ENCODE data around the gene DHRS2.
A peak's percentile ranks its signal among the peaks of the same experiment; 100 is the strongest.

DHRS2 gene

DNA sequence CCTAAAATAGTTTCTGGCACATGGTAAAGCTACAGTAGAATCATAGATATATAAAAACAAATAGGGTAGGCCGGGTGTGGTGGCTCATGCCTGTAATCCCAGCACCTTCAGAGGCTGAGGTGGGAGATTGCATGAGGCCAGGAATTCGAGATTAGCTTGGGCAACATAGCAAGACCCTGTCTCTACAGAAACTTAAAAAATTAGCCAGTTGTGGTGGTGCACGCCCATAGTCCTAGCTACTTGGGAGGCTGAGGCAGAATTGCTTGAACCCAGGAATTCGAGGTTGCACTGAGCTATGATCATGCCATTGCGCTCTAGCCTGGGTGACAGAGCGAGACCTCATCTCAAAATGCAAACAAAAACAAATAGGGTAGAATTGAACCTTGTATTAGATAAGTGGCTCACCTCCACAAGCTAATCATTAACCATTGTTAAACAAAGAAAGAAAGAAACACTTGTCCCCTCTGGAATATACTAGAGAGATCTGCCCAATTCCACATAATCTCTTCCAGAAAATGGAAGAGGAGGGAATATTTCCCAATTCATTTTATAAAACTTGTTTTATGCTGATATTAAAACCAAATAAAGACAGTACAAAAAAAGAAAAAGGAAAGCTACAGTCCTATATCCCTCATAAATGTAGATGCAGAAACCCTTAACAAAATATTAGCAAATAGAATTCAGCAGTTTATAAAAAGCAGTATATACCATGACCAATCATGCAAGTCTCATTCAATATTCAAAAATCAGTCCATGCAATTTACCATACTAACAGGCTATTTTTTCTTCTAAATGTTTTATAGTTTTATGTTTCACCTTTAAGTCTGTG is 22.7 kb upstream of the DHRS2 start:
- DNase-seq: no peak

DNA sequence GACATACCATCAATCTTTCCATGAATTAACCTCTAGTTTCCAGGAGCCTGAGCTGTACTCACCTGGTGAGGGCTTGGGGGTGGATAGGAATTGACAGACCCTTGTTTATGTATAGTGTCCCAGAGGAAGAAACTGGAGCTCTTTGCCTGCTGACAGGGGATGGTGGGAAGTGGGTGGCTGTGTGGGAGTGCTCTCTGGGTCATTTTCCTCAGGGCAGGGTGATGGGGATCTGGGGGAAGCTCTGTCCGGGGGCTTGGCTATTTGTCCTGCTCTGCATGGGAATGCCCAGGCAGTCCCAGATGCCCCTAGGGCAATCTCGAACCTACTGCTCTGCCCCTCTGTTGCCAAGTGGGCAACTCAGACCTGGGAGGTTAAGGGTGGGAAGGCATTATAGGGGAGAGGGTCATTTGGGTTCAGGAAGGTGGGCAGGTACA is 21.8 kb upstream of the DHRS2 start:
- no peak for DNase-seq

DNA sequence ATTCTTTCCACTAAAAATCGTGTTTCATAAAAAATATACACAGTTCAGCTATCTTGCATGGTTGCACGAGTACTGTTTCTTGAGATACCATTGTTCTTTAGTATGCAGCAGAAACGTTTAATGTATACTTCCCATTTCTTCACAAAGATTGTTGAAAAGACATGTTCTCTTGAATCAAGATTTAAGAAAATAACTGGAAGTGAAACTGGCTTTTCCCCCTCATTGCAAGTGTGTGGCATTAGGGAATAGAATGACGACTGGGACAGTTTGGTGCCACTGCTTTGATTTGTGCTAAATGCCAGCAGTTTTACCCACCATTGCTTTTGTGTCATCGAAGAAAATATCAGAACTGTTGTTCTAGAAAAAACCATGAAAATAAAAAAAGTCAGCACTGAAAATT is 20.3 kb upstream of the DHRS2 start:
- DNase-seq: no peak

DNA sequence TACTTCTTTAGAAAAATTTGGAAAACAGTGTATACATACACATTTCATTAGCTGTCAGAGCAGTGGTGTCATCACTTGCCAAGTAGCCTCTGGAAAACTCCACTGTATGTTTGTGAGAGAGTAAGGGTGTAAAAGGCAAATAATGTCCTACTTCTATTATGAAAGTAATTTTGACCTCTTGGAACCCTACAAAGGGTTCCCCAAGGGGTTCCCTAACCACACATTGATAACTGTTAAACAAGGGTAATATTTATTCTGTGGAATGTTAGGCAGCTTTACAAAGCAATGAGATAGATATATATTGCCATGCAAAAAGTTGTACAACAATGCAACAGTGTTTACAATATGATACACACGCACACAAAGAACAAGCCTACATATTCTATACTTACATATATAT is 18.6 kb upstream of the DHRS2 start:
- no peak for DNase-seq

DNA sequence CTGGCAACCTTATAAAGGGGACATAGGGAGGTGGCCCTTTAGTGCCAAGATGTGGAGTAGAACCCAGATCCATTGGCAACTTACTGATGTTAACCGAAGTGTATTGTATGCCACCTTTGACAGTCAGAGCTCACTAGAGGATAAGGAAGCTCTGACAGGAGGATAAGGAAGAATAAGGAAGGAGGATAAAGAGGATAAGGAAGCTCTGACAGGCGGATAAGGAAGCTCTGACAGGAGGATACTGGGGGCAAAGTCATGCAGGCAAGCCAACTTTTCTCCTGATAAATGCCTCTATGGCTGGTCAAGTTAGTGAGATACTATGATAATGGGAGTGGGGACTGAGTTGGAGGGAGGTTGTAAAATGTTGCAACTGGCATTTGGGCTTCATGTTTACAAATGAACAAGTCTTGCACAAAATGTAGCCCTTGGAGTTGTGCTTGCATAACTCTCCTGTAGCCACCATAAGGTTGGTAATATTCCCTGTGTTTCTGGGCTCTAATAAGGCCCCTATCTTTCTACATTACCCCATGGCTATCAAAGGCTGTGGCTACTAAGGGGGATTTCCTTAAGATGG is 17.7 kb upstream of the DHRS2 start:
- DNase-seq: no peak

DNA sequence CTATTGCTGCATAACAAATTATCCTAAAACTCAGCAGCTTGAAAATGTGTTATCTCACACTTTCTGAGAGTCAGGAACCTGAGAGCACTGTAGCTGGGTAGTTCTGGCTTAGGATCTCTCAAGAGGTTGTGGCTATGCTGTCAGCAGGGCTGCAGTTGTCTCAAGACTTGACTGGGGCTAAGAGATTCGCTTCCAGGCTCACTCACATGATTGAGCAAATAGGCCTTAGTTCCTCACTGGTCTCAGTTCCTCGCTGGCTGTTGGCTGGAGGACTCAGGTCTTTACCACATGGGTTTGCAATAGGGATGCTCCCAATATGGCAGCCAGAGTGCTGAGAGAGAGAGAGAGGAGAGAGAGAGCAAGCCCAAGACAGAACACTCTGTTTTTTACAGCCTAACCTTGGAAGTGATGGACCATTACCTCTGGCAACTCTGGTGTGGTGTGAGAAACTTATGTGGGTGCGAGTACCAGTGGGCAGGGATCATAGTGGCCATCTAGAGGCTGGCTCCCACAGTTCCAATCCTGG is 15.9 kb upstream of the DHRS2 start:
- DNase-seq: no peak

DNA sequence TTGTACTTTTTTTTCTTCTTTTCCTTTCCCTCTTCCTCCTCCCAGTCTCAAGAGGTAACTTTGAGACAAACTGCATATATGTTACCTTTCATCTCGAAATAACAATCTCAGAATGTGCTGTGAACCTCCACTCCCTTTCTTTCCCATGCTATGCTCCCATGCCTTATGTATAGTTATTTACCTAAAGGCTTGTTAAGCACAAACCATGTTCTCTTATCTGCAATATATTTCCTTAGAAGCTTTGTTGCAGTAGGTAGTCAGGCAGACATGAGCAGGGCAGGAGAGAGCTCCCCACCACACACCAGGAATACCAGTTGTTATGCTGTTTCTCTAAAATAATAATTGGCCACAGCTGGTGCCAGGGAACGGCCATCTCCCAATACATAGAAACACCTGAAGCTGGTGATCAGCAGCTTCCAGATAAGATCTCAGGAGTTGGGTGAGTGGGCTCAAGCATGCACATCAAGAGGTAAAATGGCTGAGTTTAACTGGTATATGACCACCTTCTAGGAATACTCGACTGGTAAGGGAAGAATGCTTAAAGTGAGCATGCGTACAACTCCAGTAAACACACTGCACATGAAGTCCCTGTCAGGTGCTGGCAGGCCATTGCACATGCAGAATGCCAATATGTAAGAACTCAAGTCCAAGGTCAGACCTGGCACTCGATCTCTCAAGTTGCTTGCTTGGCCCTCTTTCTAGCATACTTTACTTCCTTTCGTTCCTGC is 14.8 kb upstream of the DHRS2 start:
- no peak for DNase-seq

DNA sequence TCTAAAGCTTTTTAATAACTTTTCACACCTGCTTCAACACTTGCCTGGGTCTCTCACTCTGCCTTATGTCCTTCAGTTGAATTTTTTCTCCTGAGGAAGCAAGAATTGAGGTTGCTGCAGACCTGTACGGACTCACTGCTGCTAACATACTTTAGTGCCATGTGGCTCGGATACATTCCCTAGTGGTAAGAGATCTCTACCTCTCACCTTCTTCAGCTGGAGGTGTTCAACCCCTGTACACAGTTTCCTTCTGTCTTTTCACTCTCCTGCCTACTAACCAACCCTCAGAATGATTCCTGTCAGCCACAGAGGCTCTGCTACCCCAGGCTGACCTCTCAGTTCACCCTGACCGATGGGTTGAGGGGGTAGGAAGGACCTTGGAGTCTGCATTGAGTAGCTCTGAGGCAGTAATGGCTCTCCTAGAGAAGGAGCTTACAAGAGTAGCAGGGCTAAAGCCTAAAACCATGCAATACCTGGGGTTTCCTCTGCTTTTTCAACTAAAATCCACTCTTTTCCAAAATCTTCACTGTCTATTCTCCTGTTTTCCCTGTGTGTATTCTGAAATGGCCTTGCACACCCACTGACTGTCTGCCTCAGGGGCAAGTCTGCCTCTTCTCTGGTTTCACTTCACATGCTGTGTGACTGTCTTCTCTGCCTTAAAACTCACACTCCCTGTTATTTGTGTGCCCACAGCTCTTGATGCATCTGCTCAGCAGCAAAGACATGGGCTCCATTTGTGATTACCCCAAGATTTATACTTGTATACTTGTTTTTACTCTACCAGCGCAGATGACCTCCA is 14.0 kb upstream of the DHRS2 start:
- DNase-seq: no peak

DNA sequence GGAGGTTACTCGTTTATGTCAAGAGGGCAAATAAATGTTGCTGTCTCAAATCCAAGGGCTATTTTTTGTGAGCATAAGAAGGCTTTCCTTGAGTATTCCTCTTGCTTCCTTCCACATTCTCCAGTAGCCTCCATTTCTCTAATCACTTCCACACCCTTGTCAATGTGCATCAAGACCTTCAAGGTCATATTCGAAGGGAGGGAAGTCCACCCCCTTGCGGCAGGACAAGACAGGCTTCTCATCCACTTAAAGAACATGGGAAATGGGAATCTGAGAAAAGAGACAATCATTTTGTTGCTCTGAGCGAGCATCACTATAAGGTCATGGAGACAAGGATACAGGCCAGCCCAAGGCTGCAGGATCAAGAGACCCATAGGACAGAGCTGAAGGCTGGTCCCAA is 13.2 kb upstream of the DHRS2 start:
- no peak for DNase-seq

DNA sequence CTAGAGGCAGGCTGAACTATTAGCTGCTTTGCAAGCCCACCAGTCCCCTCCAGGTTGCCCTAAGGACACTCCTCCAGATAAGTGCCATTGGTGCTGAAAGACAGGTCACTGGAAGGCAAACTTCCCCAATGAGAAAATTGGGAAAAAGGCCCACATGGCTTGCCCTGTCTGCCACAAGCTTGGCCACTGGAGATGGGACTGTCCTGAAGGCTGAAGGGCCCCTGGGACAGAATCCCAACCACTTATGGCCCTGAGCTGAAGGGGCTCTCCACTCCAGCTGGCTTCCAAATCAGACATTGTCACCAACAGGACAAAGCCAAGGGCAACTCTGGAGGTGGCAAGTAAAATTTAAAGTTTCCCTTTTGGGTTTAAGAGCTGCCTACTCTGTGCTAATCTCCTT is 12.2 kb upstream of the DHRS2 start:
- no peak for DNase-seq

DNA sequence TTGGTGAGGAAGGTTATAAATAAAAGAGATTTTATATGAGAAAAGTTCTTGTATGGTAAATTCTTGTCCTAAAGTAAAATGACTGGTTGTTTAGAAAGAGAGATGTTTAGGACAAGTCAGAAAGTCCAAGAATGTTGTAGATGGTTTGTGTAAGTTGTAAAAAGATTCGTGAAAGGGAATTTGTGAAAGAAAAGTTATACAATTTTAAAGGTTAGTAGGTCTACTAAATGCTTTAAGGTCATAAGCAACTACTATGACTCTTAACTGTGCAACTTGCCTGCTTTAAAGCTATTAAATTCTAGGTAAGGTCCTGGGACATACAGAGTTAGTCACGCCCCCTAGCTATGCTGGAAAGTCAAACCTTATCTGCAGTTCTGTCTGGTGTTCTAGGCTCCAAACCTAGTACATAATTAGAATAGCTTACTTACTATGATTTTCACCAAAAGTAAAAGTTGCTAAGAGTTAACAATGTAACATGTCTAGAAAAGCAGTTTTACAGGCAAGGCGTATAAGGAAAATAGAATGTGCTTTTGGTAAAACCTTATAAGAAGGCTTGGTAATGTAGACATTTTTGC is 11.2 kb upstream of the DHRS2 start:
- DNase-seq: no peak

DNA sequence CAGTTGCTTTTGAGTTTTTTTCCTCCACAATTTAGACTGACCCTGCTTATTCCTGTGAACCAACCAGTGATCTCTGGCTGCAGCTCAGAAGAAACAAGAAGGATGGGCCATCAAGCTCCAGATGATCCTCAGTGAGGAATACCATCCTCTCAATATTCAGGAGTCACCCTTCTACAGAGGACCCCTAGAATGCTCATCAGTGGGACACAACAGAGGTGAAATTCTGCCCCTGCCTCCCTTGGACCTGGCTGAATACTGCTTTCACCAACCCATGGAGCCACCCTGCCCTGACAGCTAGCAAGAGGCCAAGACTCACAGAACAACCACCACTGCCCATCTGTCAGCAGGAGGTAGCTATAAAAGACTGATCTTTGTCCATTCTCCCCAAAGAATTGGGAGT is 9.2 kb upstream of the DHRS2 start:
- DNase-seq: no peak

DNA sequence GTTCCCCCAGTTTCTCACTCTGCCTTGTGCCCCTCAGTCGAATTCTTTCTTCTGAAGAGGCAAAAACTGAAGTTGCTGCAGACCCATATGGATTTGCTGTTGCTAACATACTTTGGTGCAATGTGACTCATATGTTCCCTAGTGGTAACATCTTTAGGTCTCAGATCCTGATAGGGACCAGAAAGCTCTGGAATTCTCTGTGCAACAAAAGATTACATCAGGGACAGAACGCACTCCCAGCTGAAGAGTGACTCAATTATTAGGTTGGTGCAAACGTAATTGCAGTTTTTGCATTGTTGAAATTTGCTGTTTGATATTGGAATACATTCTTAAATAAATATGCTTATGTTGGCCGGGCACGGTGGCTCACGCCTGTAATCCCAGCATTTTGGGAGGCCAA is 8.2 kb upstream of the DHRS2 start:
- no peak for DNase-seq

DNA sequence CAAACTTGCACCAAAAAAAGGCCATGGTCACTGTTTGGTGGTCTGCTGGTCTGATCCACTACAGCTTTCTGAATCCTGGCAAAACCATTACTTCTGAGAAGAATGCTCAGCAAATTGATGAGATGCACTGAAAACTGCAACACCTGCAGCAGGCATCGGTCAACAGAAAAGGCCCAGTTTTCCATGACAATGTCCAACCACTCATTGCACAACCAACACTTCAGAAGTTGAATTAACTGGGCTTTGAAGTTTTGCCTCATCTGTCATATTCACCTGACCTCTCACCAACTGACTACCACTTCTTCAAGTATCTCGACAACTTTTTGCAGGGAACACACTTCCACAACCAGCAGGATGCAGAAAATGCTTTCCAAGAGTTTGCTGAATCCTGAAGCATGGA is 7.0 kb upstream of the DHRS2 start:
- no peak for DNase-seq

DNA sequence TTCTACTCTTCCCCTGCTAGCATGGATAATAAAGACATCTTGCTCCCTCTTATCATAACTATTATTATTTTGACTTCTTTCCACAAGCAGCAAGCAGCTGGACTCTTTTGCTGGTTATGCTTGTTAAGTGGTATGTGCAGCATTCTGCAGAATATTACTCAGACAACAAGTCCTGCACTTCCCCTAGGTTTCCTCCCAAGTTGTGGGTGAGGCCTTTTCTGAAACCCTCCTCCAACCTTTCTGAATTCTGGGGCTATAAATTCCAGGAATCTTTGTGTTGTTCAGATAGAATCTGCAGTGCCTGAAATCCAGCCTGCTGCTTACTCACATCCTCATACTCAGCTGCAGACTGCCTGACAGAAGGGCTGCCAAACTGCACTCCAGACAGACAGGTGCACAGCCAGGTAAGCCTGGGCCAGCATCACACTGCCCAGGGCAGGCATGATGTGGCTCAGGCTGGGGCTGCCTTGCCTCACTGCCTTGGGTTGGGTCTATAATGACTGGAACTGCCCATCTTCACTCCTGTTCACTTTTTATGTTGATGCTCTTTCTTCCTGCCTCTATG is 6.2 kb upstream of the DHRS2 start:
- no peak for DNase-seq

DNA sequence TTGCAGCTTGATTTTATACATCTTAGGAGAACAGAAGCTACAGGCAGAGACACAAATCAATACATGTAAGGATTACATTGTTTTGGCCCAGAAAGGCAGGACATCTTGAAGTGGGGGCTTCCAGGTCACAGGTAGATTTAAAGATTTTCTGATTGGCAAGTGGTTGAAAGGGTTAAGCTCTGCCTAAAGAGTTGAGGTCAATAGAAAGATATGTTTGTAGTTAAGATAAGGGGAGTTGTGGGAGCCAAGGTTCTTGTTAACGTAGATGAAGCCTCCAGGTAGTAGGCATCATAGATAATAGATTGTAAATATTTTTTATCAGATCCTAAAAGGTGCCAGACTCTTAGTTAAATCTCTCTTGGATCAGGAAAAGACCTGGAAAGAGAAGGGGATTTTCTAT is 5.5 kb upstream of the DHRS2 start:
- DNase-seq: no peak

DNA sequence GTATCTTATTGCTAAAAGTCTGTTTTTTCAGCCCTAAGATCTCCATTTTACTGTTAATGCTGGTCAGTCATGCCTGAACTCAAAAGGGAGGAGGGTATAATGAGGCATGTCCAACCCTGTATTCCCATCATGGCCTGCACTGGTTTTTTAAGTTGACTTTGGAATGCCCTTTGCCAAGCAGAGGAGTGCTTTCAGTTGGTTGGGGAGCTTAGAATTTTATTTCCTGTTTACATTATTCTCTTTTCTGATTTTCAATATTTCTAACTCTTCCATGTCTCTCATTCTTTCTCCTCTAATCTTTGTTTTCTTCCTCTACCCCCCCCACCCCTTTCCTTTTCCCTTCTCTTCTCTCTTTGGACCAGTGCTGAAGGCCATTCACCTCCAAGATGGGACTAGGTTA is 4.9 kb upstream of the DHRS2 start:
- no peak for DNase-seq

DNA sequence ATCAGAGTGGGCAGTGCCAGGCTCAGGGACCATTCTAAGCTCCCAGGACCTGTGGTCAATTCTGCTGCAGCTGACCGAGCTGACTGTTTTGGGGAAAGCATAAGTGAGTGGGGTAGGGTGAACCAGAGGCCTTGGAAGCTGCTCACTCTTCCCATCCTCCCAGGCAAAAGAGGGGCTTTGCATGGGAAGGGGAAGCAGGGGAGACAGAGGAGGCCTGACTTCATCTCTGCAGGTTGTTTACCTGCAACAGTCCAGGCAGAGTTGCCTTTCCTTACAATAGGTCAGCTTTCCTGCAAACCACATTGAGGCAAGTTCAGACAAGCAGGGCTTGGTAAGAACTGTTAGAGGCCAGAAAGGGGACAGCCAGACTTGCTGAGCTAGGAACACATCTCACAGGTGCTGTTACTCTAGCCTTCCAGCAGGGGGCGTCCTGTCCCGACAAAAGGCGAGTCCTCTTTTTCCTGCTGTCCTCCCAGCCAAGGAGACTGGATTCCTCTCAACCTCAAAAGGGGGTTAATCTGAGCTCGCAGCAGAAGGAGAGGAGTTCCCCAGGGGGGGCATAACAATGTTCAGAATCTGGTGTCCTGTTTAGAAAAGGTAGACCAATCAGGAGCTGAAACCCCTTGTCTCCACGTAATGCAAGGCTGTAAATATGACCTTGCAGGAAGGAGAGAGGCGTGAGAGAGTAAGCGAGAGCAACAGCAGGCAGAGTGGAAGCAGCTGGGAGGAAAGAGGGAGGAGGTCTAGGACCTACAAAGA is 4.3 kb upstream of the DHRS2 start:
- DNase-seq: peak; percentile 37

DNA sequence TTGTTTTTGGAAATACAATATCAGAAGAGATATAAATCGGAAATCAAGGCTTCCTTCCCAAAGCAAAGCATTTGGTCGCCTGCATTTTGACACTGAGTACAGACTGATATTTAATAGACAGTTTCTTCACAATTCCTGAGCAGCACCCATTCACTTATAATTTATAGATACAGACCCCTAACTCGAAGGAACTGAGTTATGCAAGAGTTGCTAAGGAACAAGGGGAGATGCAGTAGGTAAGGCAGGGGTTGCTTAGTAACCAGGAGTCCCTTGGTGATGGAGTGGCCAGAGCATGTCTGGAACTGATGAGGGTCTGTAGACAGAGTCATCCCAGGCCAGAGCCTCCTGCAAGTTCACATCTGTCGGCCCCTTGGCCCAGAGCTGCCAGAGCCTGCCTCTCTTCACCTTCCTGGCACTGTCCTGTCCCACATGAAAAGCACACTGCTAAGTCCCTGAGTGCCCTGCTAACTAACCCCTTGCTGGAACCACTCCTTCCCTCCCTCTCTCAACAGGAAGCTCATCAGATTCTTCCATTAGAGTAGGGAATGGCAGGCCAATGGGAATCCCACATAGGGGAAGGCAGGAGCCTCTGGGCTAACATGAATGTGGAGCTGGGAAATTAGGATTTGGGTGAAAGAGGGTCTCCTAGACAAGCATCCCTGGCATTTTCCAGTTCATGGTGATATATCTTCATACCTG is 3.6 kb upstream of the DHRS2 start:
- no peak for DNase-seq

DNA sequence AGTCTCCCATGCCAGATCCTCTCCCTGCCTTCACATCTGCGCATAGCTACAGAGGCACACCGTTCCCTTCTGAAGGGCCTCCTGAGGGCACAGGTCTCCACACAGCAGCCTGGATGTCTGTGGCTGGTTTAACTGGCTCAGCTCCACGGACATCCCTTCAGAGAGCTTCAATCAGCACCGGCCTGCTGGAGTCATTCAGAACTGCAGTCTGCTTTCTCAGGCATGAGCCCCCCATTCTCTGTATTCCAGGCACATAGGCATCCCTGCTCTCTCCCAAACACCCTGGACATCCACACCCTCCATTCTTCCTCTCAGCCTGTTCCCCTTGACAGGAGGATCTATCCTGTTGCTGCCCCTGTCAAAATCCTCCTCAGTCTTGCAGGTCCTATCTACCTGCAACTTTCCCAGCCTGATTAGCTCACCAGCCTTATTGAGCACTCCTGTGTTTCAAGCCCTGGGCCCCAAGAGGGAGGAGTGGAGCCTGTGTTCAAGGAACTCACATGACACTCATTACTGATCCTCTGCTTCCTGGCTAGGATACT is 2.9 kb upstream of the DHRS2 start:
- no peak for DNase-seq
